ENCODE results near the gene MICAL2.

DNA sequence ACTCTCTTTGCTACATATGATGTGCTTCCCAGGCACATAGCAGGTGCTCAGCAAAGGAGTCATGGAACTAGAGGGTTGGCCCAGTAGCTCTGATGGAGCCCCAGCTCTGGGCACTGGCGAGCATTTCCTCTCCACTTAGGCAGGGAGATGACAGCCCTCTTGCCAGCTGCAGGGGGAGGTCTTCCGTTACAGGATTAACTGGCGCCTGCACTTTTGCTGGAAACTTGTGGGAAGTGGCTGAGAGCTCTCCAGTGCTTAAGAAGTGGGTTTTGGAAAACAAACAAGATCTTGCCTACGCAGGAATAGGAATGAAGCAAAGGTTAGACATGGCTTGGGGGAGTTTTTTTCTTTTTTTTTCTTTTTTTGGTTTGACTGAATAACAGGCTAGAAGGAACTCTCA lies 75.5 kb downstream of the MICAL2 start:
- TF ChIP-seq EZH2 (IDR thresholded peaks at IDR 0.05) (no peak), POLR2AphosphoS5 (IDR thresholded peaks at IDR 0.05; ENCODE audit: borderline replicate concordance, low read depth, low read length) (no peak; the same call in 1 of the 2 replicates)
